ENCODE results near the gene PIEZO1. TPM values are rescaled to one million over a fixed set of nuclear protein-coding genes. Genes with fewer than 3 reads are reported as not detected.

Gene PIEZO1
- total RNA-seq, 1 experiment from 2014 or later: 375 TPM

DNA sequence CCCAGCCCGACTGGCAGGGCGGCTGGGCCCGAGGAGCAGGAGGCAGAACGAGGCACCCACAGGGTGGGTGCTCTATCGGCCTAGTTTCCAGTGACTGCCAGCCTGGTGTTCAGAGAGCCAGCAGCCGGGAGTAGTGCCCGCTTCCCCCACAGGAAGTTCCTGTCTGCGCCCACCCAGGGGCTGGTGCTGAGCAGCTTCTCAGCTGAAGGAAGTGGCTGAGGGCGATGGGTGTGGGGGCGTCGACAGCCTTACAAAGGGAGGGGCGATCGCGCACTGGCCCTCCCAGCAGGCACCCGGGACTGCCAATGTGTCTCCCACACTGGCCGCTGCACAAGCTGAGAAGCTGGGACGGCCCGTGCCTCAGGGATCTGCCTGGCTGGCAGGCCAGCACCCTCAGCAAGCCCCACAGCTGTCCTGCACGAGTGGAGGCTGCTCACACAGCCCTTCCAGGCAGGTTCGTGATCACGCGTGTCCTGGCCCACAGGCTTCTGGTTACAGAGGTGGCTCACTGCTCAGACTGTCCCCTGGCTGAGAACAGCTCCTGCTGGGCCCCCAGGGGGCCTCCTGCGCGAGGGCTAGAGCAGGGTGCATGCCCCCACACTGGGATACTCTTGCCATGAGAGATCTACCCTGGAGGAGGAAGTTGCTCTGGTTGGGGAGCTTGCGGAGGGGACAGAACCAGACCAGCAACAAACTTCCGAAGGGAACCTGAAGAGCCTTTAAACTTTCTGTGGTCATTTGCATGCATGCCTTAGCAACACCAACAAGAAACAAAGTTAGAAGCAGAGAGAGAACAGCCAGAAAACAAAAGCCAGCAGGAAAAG is 81.3 kb downstream of the PIEZO1 start:
- no peak for DNase-seq (ENCODE audit: low spot score)

DNA sequence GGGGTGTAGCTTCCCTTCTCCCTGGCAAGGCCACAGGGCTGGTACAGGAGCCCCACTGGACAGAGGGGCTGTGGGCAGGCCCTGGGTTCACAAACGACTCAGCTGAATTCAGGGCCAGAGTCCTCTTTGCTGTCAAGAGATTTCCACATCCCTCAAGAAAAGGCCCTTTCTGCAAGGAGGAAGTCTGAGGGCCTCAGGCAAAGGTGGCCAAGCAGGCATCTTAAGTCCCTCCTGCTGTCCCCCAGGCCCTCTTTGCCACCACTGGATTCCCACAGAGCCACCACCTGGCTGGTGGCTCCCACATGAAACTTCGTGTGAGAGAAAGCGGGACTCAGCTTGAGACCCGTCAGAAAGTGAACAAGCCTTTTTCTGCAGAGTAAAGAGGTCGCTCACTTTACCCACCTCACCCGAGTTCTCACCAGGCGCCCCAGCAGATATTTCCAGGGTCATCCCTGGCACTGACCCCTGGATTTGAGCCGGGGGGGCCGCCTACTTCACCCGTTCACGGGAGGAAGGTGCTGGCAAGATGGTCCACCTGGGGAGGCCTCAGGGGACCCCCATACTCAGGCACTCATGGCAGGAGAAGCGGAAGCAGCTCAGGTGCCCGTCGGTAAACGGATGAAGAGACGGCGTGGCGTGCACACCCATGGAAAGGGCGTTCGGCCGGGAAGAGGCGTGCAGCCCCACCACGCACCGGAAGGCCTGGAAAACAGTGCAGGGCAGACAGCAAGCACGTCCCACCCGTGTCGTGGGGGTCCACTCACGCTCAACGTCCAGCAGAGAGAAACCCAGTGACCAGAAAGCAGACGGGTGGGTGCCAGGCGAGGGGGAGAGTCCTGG is 82.4 kb downstream of the PIEZO1 start:
- no peak for DNase-seq (ENCODE audit: low spot score)

DNA sequence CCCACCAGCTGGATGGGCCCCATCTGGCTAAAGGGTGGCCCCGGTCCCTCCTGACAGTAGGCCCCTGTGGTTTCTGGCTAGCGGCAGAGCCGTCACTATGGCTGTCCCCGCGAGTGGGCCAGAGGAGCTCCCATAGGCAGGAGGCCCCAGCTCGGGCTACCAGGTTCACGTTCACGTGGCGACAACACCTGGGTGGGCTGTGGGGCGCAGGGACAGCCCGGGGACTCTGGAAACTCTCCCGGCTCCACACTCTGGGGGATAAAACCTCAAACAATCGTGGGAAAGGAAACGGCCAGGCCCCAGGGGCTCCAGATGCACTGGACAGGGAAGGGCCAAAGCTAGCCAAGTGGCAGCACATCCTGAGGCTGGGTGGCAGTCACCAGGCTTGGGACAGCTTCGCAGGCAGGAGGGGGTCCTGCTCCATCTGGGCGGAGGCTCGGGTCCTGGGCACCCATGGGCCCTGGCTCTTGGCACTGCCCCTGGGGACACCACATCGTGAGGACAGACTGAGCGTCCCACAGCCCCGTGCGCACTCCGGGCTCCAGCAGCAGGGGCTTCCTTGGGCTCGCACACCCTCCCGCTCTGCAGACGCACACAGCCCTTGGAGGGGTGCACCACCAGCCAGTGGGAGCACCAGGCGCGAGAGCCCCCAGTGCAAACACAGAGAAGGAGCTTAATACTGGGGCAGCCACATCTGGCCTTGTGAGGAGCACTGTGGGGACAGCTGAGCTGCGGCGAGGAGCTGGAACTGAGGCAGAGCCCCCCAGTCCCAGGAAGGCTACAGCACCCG is 83.2 kb downstream of the PIEZO1 start:
- DNase-seq (ENCODE audit: low spot score): no peak

GRCh38 chr16:88700636-88701482 is 84.2 kb downstream of the PIEZO1 start:
- peak; percentile 75 for DNase-seq (ENCODE audit: low spot score)

GRCh38 chr16:88700322-88700635 is 84.7 kb downstream of the PIEZO1 start:
- DNase-seq (ENCODE audit: low spot score): no peak

DNA sequence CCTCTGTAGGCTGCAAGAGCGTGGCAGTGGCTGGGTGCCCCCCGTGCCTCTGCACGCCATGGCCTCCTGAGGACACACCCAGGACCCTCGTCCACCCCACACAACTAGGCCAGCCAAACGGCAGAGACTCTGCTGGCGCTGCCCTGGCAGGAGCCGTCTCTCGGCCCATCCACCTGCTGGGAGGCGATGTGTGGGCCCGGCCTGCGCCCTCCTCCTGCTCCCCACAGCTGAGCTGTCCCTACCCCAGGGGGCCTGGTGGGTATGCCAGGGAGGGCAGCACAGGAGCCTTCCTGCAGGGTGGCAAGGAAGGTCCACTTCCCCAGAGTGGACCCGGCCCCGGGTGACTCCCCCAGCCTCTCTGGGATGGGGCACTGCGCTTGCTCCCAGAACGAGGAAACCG is 85.8 kb downstream of the PIEZO1 start:
- no peak for DNase-seq (ENCODE audit: low spot score)

GRCh38 chr16:88698646-88699045 is 86.4 kb downstream of the PIEZO1 start:
- DNase-seq (ENCODE audit: low spot score): no peak

- no peak for DNase-seq (ENCODE audit: low spot score)
These were observed 87.0 kb downstream of the PIEZO1 start for GRCh38 chr16:88697831-88698615.

DNA sequence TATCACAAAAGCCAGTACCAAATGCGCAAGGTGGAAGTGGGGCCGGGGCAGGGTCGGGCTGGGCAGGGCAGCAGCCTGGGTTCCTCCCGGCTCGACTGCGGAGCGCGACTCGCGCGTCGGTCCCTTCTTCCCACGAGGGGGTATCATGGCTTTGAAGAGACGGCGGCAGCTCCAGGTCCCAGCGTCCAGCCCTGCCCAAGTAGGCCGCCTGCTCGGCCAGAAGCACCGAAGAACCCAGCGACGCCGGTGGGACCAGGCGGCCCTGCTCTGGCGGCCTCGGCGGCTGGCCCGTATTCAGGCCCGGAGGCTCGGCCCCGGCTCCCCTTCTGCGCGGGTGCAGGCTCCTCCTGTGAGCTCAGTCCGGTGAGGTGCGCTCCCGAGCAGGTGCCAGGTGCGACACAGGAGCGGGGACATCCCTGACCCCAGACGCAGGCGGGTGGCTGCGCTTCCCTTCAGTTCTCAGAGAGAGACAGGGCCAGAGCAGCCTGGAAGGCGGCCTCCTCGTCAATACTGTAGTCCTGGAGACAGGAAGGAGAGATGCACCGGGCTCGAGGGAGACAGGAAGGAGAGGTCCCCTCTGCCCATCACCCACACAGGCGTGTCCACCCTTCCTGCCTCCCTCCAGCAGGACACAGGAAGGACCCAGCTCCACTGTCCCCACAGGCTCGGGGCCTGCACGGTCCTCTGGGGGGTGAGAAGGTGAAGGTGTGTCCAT is 87.7 kb downstream of the PIEZO1 start:
- DNase-seq (ENCODE audit: low spot score): no peak

DNA sequence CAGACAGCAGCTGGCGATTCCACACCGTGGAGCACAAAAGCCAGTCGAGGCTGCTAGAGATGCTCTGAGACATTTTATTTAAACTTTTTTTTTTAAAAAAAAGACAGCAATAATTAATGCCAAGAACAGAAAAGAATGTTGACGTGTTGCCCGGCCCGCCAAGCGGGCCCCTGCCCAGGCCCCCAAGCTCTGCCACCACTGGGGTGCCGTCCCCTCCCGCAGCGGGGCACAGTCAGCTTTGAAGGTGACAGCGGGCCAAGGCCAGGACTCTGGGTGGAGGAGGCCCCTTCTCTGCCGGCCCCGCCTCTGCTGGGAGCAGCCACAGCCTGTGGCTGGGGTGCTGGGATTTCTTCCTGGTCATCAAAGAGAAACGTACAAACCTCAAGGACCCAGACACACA is 88.6 kb downstream of the PIEZO1 start:
- no peak for DNase-seq (ENCODE audit: low spot score)

DNA sequence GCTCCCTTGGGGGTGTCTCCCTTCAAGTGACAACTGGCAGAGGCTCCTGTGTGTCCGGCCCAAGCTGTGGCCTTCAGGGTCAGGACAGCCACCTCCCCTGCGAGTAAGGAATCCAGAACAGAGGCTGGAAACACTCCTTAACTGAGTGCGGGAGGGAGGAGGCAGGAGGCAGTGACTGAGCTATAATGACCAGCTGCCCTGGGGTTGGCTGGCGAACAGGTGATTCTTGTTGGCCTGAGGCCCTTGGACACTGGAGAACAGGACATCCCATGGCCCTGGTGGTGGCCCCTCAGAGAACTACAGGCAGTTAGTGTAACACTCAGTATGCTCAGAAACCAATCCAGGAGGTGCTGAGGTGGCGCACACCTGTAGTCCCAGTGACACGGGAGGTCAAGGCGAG is 89.3 kb downstream of the PIEZO1 start:
- no peak for DNase-seq (ENCODE audit: low spot score)

- no peak for DNase-seq (ENCODE audit: low spot score)
These were observed 89.8 kb downstream of the PIEZO1 start for GRCh38 chr16:88695218-88695617.

GRCh38 chr16:88694221-88695087 is 90.6 kb downstream of the PIEZO1 start:
- no peak for DNase-seq (ENCODE audit: low spot score)

GRCh38 chr16:88693420-88694177 is 91.4 kb downstream of the PIEZO1 start:
- no peak for DNase-seq (ENCODE audit: low spot score)

GRCh38 chr16:88692861-88693260 is 92.2 kb downstream of the PIEZO1 start:
- DNase-seq (ENCODE audit: low spot score): no peak

DNA sequence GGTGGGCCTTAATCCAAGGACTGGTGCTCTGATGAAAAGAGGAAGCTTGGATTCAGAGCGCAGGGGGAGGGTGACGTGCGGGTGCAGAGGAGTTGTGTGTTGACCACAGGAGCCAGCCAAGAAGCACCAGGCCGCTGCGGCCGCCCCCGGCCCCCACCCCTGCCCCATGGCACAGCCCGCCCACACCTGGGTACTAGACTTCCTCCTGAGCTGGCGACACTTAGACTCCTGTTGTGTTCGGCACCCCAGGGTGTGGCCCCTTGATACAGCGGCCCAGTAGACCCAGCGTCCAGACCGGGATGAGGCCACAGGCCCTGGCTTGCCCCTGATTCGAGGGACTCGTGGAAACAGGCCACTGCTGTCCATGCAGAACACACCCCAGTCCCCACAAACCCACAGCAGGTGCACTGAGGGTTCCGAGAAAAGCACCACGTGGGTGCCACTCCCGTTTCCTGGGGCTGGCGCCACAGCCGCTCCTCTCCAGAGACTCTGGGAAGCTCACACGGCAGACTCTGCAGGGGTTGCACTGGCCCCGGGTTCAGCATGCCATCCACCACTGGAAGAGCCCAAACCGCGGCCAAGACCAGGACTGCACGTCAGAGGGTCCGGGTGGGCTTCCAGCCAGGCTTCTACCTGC is 93.0 kb downstream of the PIEZO1 start:
- no peak for DNase-seq (ENCODE audit: low spot score)

DNA sequence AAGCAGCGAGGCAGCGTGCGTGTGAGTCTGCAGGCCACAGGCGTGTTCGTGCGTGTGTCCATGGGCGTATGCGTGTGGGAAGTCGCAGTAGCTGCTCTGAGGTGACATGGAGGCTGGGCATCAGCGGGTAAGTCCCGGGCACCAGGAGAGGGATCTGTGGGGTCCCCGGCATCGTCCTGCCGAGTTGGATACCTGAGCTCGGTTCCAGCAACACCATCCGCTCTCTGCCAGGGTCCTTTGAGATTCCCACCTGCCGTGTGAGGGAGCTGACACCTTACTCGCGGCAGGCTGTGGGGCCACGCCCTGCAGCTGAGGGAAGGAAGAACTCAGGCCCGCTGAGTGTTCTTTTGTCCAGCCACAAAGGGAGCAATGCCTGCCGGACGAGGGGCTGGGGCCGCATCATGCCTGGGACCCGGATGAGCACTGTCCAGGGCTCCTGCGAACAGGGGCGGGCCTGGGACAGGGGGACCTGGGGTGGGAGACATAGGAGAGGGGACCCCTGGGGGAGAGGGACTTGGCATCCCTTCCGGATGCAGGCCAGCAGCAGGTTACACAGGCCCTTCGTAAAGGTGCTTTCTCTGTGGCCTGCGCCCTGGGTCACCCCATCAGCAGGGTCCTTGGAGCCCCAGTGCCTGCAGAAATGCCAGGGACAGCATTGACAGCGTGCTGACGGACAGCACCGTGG is 93.7 kb downstream of the PIEZO1 start:
- DNase-seq (ENCODE audit: low spot score): no peak
